Measurements from ENCODE around the gene SPPL3.

The SPPL3 gene

DNA sequence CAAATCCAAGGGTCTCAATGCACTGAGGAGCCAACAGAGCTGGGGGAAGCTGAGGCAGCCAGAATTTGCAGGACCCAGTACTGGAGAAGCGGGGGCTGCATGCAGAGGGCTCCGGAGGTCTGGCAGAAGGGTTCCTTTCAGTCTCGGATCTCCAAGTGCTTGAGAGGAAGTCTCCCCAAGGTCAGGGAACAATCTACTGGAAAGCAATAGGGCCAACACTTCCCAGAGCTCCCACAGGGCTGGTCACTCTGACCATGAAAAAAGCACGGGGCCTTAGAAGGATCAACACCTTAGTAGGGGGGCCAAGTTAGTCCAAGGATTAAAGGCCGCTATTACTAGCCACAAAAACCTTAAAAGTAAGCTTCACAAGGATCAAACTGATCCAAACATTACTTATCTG, 31.7 kb downstream of the SPPL3 start:
- no peak for DNase-seq

DNA sequence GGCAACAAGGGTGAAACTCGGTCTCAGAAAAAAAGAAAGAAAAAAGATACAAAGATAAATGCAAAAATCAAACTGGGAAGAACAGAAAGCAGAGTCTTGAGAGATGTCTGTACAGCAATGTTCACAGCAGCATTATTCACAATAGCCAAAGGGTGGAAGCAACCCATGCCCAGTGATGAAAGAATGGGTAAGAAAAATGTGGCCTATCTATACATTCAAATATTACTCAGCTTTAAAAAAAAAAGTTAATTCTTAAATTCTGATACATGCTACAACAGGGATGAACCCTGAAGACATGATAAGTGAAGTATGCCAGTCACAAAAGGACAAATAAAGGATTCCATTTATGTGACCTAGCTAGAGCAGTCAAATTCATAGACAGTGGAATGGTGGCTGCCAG, 33.7 kb downstream of the SPPL3 start:
- no peak for DNase-seq

DNA sequence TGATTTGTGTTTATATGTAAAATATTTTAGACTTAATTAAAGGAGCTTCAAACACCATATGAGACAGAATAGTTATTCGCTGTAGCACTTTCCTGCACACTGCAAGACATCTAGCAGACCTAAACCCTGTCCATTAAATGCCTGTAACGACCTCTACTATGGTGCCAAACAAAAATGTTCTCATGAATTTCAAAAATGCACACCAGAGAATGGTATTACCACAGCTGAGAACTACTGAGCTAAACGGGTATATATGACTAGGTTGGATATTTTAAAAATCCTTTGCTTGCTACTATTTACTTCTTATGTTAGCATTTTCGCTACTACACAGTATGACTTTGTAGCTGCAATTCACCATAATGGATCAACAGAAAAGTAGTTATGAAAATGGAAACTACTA, 34.8 kb downstream of the SPPL3 start:
- no peak for DNase-seq

DNA sequence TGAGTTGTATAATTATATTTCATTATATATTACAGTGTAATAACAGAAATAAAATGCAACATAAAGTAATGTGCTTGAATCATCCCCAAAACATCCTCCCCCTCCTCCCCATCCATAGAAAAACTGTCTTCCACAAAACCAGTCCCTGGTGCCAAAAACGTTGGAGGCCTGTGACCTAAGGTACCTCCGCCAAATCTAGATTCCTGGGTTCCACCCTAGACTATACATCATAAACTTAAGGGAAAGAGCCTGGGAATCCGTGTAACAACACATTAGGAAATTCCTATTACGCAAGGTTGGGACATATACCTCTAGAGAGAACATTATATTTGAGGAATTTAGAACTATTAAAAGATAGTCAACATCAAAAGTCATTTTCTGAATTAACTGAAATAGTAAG, 38.0 kb downstream of the SPPL3 start:
- no peak for DNase-seq

DNA sequence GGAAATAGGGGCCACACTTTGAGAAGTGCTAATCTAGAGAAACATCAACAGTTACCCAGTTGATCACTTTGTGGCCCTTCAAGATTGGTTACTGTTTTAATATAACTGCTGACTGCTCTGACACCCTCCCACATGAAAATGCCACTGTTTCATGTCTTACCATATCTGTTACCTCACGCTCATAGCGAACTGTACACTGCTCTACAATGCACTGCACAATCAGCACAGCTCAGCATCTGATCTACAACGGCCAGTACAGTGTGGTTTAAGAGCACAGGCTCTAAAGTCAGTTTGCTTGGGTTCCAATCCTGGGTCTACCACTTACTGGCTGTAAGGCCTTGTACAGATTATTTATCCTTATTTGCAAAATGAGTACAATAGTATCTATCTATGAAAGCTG, 39.1 kb downstream of the SPPL3 start:
- no peak for DNase-seq

DNA sequence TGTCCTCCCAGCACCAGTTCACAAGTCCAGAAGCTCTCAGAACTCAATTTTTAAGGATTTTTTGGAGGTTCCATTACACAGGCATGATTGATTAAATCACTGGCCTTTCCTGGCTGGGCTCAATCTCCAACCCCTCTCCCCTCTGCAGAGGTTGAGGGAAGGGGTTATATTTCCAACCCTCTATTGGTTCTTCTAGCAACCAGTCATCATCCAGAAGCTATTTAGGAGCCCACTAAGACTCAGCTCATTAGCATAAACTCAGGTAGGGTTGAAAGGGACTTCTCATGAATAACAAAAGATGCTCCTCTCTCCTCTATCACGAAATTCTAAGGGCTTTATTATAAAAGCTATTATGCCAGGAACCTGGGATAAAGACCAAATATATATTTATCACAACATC, 41.5 kb downstream of the SPPL3 start:
- no peak for DNase-seq

DNA sequence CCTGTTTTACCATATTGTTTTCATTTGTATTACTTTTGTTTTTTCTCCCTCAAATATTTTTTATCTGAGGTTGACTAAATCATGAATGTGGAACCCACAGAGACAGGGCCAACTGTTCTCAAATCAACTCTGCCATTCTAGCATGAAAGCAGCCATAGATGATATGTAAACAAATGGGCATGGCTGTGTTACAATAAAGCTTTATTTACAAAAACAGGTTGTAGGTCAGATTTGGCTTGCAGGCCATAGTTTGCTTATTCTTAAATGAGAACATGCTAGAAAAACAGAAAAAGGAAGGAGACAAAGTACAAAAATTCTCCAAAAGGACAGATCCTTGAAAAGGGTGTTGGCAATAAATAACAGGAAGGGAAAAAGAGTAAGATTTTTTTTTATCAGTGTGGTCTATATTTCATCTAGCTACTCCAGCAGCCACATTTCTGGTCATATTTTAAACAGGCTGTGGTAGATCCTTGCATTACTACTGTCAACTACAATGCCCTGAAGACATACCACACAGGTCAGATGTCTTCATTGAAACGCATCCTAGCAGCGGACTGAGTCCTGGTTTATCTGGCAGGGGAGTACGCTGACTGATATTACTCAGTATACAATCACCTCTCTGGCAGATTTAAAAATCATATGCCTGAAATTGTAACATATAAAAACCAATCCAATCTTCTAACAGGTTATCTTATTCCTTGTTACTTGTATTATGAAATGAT, 42.9 kb downstream of the SPPL3 start:
- no peak for DNase-seq

DNA sequence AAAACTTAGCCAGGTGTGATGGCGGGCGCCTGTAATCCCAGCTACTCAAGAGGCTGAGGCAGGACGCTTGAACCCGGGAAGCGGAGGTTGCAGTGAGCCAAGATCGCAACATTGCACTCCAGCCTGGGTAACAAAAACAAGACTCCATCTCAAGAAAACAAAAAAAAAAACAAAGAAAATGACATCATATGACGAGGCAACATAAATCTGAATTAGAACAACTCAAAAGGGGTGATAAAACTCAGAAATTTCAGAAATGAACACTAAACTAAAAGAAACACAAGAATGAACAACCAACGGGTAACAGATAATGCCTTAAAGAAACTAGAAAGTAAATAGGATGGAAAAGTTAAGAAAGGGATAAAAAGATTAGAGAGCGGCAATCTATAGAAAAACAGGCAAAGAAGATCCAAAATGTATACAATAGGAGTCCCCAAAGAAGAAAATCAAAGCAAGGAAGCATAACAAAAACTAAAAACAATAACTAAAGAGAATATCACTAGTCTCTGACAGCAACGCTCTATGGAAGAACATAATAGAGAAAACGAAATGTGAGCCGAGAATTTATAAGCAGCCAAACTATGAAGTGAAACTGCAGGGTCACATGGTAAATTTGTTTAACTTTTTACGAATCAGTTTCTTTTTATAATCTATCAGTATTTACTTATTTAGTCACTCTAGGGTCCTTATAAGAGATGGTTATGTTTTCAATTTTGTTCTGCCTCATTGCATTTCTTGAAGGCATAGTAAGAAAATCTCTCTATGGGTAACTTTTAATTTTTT, 45.7 kb downstream of the SPPL3 start:
- no peak for DNase-seq

DNA sequence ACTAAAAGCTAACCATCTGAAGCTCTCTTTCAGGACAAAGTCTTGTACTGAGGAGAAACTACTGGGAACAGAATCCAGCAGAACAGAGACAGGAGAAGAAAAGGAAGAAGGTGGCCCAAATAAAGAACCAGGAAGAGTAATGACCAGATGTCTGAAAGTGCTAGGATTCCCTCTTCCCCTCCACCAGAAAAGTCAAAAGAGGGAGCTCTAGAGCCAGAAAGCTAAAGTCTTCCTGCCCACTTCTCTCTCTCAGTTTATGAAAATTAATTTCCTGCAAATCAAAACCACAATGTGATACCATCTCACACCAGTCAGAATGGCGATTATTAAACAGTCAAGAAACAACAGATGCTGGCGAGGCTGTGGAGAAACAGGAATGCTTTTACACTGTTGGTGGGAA, 47.2 kb downstream of the SPPL3 start:
- no peak for DNase-seq

DNA sequence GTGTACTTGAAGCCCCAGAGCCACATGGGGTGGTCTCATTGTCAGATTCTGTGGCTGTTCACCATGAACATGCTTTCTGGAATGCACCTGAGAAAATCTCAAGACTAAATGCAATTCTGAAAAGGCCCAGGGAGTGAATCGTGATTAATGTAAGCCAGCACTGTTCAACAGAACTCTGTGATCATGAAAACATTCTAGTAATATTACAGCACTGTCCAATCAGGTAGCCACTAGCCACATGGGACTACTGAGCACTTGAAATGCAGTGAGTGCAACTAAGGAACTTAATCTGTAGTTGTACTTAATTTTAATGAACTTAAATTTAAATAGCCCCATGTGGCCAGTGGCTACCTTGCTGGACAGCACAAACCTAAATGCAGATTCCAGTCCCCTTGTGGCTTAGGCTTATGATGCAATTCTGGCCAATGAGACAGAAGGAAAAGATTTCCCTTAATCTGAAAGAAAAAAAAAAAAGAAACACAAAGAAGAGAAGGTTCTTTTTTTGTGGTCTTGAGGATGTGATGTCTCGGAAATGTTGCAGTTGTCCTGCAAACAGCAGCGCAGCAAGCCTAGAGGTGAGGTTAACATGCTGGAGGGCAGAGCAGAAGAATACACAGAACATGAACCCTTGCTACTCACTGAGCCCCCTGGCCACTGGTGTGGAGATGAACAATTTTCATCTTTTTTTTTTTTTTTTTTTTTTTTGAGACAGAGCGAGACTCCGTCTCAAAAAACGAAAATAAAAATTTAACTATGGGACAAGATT, 48.2 kb downstream of the SPPL3 start:
- DNase-seq = no peak

DNA sequence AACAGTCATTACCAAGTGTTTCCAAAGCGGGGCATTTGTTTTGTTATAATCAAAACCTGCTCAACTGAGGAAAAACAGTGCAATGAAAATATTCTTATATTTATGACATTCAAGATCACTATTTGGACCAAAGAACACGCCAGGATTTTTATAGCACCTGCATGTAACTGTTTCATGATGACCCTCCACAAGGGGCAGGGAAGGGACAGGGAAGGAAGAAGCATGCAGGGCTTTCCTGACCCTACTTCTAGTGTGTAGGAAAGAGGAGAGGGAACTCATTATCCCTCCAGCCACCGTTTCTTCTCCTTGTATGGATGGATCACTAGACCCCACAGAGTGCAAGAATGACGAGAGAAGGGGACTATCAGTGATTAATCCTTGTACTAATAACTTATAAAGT, 49.4 kb downstream of the SPPL3 start:
- no peak for DNase-seq

DNA sequence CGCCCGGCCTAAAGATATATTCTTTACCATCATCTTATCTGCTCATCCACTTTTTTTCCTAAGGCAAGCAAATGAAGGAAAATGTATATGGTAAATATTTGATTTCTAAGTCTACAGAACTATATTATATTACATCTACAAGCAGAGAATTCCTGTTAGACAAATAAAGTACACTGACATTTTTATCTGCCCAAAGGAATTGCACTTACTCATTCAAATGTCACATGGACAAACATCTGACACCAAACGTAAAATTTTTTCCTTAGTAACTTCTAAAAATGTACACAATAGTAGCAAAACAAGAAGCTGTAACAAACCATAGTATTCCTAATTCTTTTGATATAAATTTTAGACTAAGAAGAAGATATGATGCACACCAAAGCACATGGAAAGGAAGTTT, 51.0 kb downstream of the SPPL3 start:
- DNase-seq = no peak

DNA sequence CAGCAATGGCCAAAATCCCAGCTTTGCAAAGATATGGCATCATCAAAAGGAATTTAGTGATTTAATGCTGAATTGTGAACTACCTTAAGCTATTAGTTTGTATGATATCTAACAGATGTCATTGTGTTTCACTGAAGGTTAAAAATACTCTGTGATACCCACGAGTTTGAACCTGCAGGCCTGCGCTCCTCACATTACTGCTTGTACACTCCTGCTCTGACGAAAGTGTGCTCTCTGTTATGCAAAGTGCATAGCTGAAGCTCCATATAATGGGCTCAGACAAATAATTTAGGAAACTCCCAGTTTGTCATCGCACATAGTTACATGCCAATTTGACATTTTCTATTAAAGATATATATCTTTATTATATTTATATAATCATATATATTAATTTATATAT, 52.2 kb downstream of the SPPL3 start:
- DNase-seq = no peak

DNA sequence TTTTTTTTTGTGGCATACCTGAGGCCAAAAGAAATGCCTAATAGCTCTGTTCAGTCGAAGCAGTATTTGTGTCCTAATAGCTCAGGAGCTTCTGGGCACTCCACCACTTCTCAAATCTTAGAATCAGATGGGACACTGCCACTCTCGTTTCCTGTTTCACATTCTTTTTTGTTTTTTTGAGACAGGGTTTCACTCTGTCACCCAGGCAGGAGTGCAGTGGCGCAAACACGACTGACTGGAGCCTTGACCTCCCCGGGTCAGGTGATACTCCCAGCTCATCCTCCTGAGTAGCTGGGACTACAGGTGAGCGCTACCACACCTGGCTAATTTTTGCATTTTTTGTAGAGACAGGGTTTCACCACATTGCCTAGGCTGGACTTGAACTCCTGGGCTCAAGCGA, 52.7 kb downstream of the SPPL3 start:
- DNase-seq = no peak

DNA sequence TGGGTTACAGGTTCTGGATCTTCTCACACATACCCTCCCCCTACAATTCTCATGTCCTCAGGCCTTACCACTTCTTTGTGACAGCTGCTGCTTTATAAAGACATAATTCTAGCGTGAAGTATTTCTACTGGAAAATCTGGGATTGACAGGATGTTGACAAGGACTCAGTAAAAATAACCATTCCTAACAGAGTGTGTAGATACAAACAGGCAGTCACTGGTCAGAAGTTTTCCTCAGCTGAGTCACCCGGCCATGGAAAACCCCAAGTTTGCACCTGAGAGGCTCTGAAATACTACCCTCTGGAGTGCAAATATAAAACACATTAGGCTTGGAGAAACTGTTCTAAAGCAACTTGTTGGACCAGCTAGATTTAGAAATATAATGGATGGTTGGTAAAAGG, 54.4 kb downstream of the SPPL3 start:
- DNase-seq = peak; percentile 17 to 71

DNA sequence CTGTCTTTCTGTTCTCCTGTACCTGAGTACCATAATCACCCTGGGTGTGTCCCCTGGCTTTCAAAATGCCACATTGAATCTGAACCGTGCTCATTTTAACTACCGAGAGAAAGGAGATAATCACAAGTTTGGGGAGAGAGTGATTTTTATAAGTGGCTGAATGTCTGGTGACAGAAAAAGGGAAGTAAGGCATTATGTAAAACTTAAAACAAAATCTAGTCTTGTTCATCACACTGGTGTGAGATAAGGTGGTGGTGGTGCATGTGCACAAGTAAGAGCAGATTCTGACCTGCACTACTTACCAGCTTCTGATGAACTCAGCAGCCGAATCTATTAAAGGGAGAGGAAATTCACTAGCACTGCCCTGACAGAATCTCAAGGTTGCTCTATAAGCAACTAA, 56.3 kb downstream of the SPPL3 start:
- DNase-seq = no peak

DNA sequence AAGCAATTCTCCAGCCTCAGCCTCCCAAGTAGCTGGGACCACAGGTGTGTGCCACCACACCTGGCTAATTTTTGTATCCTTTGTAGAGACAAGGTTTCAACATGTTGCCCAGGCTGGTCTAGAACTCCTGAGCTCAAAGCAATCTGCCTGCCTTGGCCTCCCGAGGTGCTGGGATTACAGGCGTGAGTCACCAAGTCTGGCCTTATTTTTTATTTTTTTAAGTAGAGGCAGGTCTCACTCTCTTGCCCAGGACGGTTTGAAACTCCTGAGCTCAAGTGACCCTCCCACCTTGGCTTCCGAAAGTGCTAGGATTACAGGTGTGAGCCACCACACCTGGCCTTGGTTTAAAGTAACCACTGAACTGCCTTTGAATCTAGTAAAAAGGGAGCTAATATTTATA, 56.8 kb downstream of the SPPL3 start:
- no peak for DNase-seq

DNA sequence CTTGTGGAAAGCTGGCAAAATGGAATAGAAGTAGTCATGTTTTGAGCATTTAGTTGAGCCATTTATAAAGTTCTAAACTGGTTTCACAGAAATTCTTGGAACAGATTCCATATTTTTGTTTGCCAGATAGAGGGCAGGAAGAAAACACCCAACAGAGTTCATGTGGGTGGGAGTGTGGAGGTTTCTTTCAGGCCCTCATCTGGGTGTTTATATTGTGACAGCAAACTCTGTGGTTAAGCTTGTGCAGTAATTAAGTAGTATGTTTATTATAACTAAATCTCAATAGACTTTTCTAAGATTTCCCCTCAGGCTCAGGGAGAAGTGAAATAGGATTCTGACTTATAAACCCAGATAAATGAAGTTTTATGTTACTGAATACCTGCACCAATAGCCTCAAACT, 57.4 kb downstream of the SPPL3 start:
- DNase-seq = no peak

DNA sequence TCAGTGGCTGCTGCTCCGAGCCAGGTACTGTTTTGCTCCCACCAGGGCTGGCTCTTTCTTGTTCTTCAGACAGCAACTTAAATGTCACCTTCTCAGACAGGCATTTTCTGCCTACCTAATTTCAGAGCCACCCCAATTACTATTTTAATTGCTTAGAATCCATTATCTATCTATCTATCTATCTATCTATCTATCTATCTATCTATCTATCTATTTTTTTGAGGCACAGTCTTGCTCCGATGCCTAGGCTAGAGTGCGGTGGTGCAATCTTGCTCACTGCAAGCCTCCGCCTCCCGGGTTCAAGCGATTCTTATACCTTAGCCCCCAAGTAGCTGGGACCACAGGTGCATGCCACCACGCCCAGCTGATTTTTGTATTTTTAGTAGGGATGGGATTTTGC, 58.5 kb downstream of the SPPL3 start:
- DNase-seq = no peak

DNA sequence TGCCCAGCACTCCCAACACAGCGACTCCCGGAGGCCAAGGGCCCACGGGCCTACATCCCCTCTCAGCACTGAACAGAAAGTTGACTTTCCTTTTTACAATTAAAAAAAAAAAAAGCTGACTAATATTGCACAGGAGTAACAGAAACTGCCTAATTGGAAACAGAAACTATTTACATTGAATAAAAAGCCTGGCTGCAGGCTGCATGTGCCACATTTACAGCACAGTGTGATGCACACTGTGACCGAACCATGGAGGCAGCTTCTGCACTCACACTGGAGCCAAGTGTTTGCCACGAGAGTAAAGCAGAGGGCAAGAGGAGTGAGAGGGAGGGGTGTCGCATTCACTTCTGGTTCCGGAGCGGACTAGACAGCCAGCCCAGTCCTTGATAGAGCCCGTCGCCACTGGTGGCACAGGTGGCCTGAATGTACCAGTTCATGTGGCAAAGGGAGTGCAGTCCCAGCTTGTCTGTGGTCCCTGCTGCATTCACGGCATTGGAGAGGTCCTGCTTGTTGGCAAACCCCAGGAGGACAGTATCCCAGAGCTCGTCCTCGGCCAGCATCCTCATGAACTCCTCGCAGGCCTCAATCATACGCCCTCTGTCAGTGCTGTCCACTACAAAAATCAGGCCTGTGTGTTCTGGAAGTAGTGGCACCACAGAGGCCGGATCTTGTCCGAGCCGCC, 59.2 kb downstream of the SPPL3 start:
- no peak for DNase-seq

DNA sequence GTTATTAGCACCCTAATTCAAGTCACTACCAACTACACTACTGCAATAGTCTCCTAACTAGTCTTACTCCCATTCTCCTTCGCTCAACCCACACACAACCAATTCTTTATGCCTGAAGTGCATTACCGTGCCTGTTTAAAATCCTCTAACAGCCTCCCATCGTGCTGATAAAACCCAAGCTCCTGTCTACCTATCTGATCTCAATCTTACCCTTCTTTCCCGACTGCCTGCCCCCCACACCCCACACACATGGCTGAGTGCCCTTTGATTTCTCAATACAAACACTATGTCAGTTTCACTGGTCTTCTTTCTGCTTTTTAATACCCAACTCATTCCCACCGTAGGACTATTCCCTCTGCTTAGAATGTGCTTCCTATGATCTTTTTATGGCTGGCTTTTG, 59.9 kb downstream of the SPPL3 start:
- no peak for DNase-seq

DNA sequence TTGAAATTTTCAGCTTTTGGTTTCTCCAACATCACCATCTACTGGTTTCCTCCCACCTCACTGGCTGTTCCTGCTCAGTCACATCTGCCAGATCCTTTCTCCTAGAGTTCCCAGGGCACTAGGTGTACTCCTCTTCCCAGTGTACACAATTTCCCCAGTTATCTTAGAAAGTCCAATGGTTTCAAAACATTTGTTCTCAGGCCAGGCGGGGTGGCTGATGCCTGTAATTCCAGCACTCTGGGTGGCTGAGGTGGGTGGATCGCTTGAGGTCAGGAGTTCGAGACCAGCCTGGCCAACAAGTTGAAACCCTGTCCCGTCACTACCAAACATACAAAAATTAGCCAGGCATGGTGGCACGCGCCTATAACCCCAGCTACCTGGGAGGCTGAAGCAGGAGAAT, 60.7 kb downstream of the SPPL3 start:
- no peak for DNase-seq

DNA sequence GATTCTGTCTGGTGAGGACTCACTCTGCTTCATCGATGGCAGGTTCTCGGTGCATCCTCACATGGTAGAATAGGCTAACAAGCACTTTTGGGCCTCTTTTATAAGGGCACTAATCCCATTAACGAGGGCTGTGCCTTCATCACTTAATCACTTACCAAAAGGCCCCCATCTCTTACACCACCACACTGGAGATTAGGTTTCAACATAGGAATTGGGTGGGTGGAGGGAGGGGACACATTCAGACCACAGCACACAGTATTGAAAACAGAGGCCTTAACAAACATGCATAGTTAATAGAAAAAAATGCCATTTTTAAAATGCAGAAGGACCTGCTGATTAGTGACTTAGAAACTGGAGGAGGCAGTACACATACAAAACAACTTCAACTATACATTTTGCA, 61.6 kb downstream of the SPPL3 start:
- DNase-seq = no peak

DNA sequence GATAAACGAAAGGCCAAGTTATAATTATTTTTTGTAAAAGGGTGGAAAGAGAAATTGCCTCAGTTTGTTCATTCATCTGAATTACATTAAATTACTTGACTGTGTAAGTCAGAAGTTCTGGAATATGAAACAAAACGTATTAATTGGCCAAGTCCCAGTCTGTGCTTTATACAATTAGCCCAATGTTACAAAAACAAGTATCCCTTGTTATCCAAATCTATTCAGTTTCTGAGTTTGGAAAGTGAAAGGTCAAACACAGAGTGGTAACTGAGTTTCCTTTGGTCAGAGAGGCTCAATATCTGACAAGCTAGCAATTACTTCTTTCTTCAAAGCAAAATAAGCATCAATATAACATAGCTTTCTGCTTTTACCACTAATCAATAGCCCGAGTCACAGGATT, 62.6 kb downstream of the SPPL3 start:
- DNase-seq = no peak

All from SW 1271 (cell line).